CD14-positive monocyte (primary cell): Measurements from ENCODE around the gene KCNH1. TPM values are rescaled to one million over a fixed set of nuclear protein-coding genes. Genes with fewer than 3 reads are reported as not detected.

ENCODE experiments used
- DNase-seq, 3 donors: peaks; one replicate each; pipeline ENCODE4 v3.0.0-alpha.2; 2011 to 2022
- H2AFZ ChIP-seq: 2 replicates; pipeline ENCODE4 v1.6.0; 2012; ENCODE audit warnings: mild to moderate bottlenecking, low read depth, low read length, inconsistent platforms; ENCODE audit not compliant: insufficient read depth, poor library complexity, severe bottlenecking
- H3K27ac ChIP-seq, 2 donors: 1 replicate in 1 of 2; 2 replicates in 1 of 2; pipeline ENCODE4 v1.5.1; 2012 to 2013; ENCODE audit warnings: low read length in 2 of 2, control low read depth in 1 of 2, inconsistent platforms in 1 of 2, low read depth in 1 of 2, mild to moderate bottlenecking in 1 of 2
- H3K27me3 ChIP-seq, 2 donors: one replicate each; pipeline versions ENCODE4 v1.6.0 to v1.6.1; 2011 to 2013; ENCODE audit warnings: low read length in 2 of 2; ENCODE audit not compliant: control insufficient read depth in 2 of 2, insufficient read depth in 2 of 2
- H3K36me3 ChIP-seq, 2 donors: replicated peaks in 1 of 2; 1 replicate in 1 of 2; 2 replicates in 1 of 2; pipeline versions ENCODE4 v1.5.1 to v1.6.1; 2012 to 2013; ENCODE audit warnings: low read length in 2 of 2, control low read depth in 1 of 2, inconsistent platforms in 1 of 2, mild to moderate bottlenecking in 1 of 2; ENCODE audit not compliant: insufficient read depth in 2 of 2, control insufficient read depth in 1 of 2
- H3K4me1 ChIP-seq, 2 donors: 1 replicate in 1 of 2; 2 replicates in 1 of 2; pipeline versions ENCODE4 v1.5.1 to v1.6.1; 2012 to 2013; ENCODE audit warnings: low read length in 2 of 2, control low read depth in 1 of 2, inconsistent platforms in 1 of 2, mild to moderate bottlenecking in 1 of 2, moderate library complexity in 1 of 2; ENCODE audit not compliant: insufficient read depth in 2 of 2, control insufficient read depth in 1 of 2
- H3K4me2 ChIP-seq: replicated peaks from 2 replicates; pipeline ENCODE3; 2012; ENCODE audit warnings: low read length, moderate library complexity, mild to moderate bottlenecking; ENCODE audit not compliant: poor library complexity, severe bottlenecking; ENCODE audit errors: extremely low read depth
- H3K4me3 ChIP-seq, 3 experiments: fragments of 200-600 bp in 1 of 3; sonication (generic) in 1 of 3; replicated peaks in 1 of 3; 1 replicate in 2 of 3; 2 replicates in 1 of 3; pipeline ENCODE4 v1.5.1; 2011 to 2013; ENCODE audit warnings: low read length in 3 of 3, mild to moderate bottlenecking in 3 of 3, control low read depth in 2 of 3, low read depth in 2 of 3, inconsistent platforms in 1 of 3, moderate library complexity in 1 of 3
- H3K79me2 ChIP-seq: 2 replicates; pipeline ENCODE4 v1.6.0; 2012; ENCODE audit warnings: mild to moderate bottlenecking, control low read depth, inconsistent platforms, low read length, moderate library complexity; ENCODE audit not compliant: insufficient read depth
- H3K9ac ChIP-seq: 2 replicates; pipeline ENCODE4 v1.6.0; 2017; ENCODE audit warnings: low read length, mild to moderate bottlenecking; ENCODE audit not compliant: insufficient read depth, poor library complexity, severe bottlenecking
- H3K9me3 ChIP-seq, 2 donors: replicated peaks in 1 of 2; 1 replicate in 1 of 2; 2 replicates in 1 of 2; pipeline versions ENCODE4 v1.5.1 to v1.6.1; 2012 to 2013; ENCODE audit warnings: low read length in 2 of 2, control low read depth in 1 of 2; ENCODE audit not compliant: control insufficient read depth in 1 of 2, insufficient read depth in 1 of 2
- H4K20me1 ChIP-seq: 2 replicates; pipeline ENCODE4 v1.6.0; 2012; ENCODE audit warnings: mild to moderate bottlenecking, low read length, control low read depth, moderate library complexity; ENCODE audit not compliant: insufficient read depth
- H3K27ac Mint-ChIP-seq, 7 donors: one replicate each; pipeline ENCODE4 v1.8.0; 2020; ENCODE audit warnings: mild to moderate bottlenecking in 7 of 7, mixed read lengths in 7 of 7, moderate library complexity in 6 of 7, inconsistent platforms in 2 of 7
- H3K27me3 Mint-ChIP-seq, 3 donors: one replicate each; pipeline ENCODE4 v1.8.0; 2021 to 2022; ENCODE audit warnings: low read depth in 3 of 3, mild to moderate bottlenecking in 3 of 3, mixed read lengths in 3 of 3, moderate library complexity in 3 of 3, inconsistent platforms in 1 of 3
- H3K36me3 Mint-ChIP-seq, 2 donors: one replicate each; pipeline ENCODE4 v1.8.0; 2020; ENCODE audit warnings: mixed read lengths in 2 of 2, inconsistent platforms in 1 of 2, mild to moderate bottlenecking in 1 of 2
- H3K4me1 Mint-ChIP-seq: one replicate; pipeline ENCODE4 v1.8.0; 2020; ENCODE audit warnings: mild to moderate bottlenecking, mixed read lengths
- H3K4me3 Mint-ChIP-seq, 2 donors: one replicate each; pipeline ENCODE4 v1.8.0; 2020; ENCODE audit warnings: mild to moderate bottlenecking in 2 of 2, mixed read lengths in 2 of 2, moderate library complexity in 1 of 2
- H3K9me3 Mint-ChIP-seq, 7 donors: one replicate each; pipeline ENCODE4 v1.8.0; 2020 to 2022; ENCODE audit warnings: mixed read lengths in 7 of 7, mild to moderate bottlenecking in 6 of 7, moderate library complexity in 6 of 7, inconsistent platforms in 2 of 7
- WGBS: methylation state at CpG from one replicate; pipeline ENCODE4 v1.1.5; 2013; ENCODE audit warnings: missing lambda C conversion rate; ENCODE audit not compliant: insufficient coverage; 5-methylcytosine and 5-hydroxymethylcytosine counted together
- intact Hi-C, 2 donors: fragments of 100-400 bp; cut with micrococcal nuclease; formaldehyde crosslinking; loops; one replicate each; pipeline versions ENCODE4 v1.15.0 to v1.15.1; 2023
- polyA plus RNA-seq, 3 donors: library from polyadenylated mRNA; depleted of rRNA in 1 of 3; unstranded in 2 of 3; stranded (reverse) in 1 of 3; fragments of 300-500 nt in 2 of 3; fragments of >200 nt in 1 of 3; fragmentation: Illumina TruSeq in 2 of 3; gene quantifications; 1 replicate in 2 of 3; 2 replicates in 1 of 3; pipeline ENCODE4 v1.2.3, GENCODE V29; 2012 to 2021
- TF ChIP-seq, protein P1 (sequence below): fragments of 200-600 bp; IDR thresholded peaks from one replicate; pipeline ENCODE4 v1.8.0; 2022; ENCODE audit warnings: antibody characterized with exemption, mild to moderate bottlenecking

KCNH1 gene
- polyA plus RNA-seq, 3 donors, result not detected

DNA sequence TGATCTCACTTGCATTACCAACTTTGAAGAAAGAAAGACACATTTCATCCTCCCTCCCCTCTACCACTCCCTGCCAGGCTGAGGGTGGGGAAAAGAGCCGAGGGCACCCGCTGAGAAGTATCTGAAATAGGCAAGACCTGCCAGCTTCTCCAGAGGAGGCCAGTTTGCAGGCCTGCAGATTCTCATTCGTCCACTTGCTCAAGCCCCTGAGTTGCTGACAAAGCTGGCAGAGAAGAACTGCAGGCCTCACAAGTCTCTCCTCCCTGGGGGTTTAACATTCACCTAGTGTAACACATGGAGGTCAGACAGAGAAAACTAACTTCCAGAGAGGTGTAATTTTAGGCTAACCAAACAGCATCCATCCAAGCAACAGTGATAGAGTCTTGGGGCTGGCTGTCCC is 428.9 kb downstream of the KCNH1 start:
- H3K9me3 Mint-ChIP-seq, result peaks cover 0 to 4% (median under 1%) of the 10 kb centered on the region in 7 donors

DNA sequence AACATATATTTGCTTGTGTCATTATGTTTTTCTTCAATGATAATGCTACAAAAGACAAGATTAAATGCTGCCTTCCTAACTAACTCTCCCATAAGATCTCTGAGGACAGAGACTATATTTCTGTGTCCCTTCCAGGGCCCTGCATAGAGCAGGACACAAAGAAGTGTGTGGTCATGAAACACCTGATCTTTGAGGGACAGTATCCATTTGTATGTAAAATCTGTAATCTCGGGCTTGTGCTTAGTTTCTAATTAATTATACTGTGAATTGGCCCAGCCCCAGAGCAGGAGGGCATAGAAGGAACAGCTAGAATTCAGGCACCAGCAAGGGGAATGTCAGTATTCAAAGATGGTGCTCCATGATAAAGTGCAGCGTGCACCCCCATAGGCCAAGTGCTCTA is 430.4 kb downstream of the KCNH1 start:
- H3K27ac ChIP-seq, result no peak overlapping the region
- TF ChIP-seq, protein P1, sequence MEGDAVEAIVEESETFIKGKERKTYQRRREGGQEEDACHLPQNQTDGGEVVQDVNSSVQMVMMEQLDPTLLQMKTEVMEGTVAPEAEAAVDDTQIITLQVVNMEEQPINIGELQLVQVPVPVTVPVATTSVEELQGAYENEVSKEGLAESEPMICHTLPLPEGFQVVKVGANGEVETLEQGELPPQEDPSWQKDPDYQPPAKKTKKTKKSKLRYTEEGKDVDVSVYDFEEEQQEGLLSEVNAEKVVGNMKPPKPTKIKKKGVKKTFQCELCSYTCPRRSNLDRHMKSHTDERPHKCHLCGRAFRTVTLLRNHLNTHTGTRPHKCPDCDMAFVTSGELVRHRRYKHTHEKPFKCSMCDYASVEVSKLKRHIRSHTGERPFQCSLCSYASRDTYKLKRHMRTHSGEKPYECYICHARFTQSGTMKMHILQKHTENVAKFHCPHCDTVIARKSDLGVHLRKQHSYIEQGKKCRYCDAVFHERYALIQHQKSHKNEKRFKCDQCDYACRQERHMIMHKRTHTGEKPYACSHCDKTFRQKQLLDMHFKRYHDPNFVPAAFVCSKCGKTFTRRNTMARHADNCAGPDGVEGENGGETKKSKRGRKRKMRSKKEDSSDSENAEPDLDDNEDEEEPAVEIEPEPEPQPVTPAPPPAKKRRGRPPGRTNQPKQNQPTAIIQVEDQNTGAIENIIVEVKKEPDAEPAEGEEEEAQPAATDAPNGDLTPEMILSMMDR, result no peak
- no peak overlapping the region for H3K9ac ChIP-seq
- Mint-ChIP-seq H3K4me3 (no peak overlapping the region), H3K9me3 (peaks cover 0 to 4% (median 0%) of the 10 kb centered on the region in 7 donors), H3K27me3 (peaks cover 1 to 3% (median 1%) of the 10 kb centered on the region in 3 donors), H3K4me1 (no peaks in the 10 kb centered on the region), H3K27ac (no peak overlapping the region), H3K36me3 (no peaks in the 10 kb centered on the region)
- no peaks in the 10 kb centered on the region for H3K9me3 ChIP-seq
- intact Hi-C loops, result no loop called here
- no peak for DNase-seq
- H3K4me1 ChIP-seq, result no peaks in the 10 kb centered on the region
- no peak overlapping the region for H3K4me2 ChIP-seq
- WGBS, result 100% methylated on average over 1 of the region's 2 CpGs
- no peak overlapping the region for H3K4me3 ChIP-seq
- H2AFZ ChIP-seq, result no peak overlapping the region
- no peaks in the 10 kb centered on the region for H3K27me3 ChIP-seq
- no peaks in the 10 kb centered on the region for H3K79me2 ChIP-seq
- no peaks in the 10 kb centered on the region for H3K36me3 ChIP-seq
- H4K20me1 ChIP-seq, result no peaks in the 10 kb centered on the region

More for the DNA sequence above, 428.9 kb downstream of the KCNH1 start:
- no peak overlapping the region for H3K4me2 ChIP-seq
- Mint-ChIP-seq H3K4me1 (no peaks in the 10 kb centered on the region), H3K4me3 (no peak overlapping the region), H3K27ac (no peak overlapping the region), H3K36me3 (no peaks in the 10 kb centered on the region), H3K27me3 (peaks cover 1 to 3% (median 3%) of the 10 kb centered on the region in 3 donors)
- no peaks in the 10 kb centered on the region for H4K20me1 ChIP-seq
- TF ChIP-seq, protein P1, result no peak
- DNase-seq, result no peak
- intact Hi-C loops, result no loop called here
- no peak overlapping the region for H3K27ac ChIP-seq
- no peaks in the 10 kb centered on the region for H3K27me3 ChIP-seq
- H3K79me2 ChIP-seq, result no peaks in the 10 kb centered on the region
- H3K9me3 ChIP-seq, result no peaks in the 10 kb centered on the region
- H3K9ac ChIP-seq, result no peak overlapping the region
- H3K36me3 ChIP-seq, result no peaks in the 10 kb centered on the region
- 100% methylated on average over 1 of the region's 3 CpGs for WGBS
- H3K4me3 ChIP-seq, result no peak overlapping the region
- no peaks in the 10 kb centered on the region for H3K4me1 ChIP-seq
- no peak overlapping the region for H2AFZ ChIP-seq
